Endothelial cell of umbilical vein (primary cell): ENCODE results near the gene MS4A1. TPM values are rescaled to one million over a fixed set of nuclear protein-coding genes. Genes with fewer than 3 reads are reported as not detected.

Experiments used
- BruUV-seq: library from RNA; stranded (reverse); fragments of 400-500 nt; replicated peaks from 2 replicates; lab custom pipeline; 2021; lab: Mats Ljungman, UMichigan
- CTCF ChIA-PET: fragments of 300-600, 350-600 bp; sonication (Branson Sonifier 250); formaldehyde crosslinking; loops from one replicate; lab custom pipeline; 2021; ENCODE audit warnings: antibody characterized with exemption, inconsistent platforms; lab: Charles Lee
- POLR2A ChIA-PET: fragments of 300-600, 350-600 bp; sonication (Branson Sonifier 250); formaldehyde crosslinking; loops from one replicate; lab custom pipeline; 2021; ENCODE audit warnings: antibody characterized with exemption, inconsistent platforms; lab: Charles Lee
- DNase-seq: peaks from one replicate; pipeline ENCODE4 v3.0.0-alpha.2; 2011; ENCODE audit warnings: low read depth, low spot score
- FAIRE-seq: peaks from 2 replicates; lab custom pipeline; 2011; peaks lifted over from hg19 to GRCh38; lab: Jason Lieb, UNC
- H2AFZ ChIP-seq: 2 replicates; pipeline ENCODE4 v1.6.0; 2012; ENCODE audit warnings: low read depth, low read length, control low read depth, inconsistent platforms
- H3K27ac ChIP-seq: 2 replicates; pipeline ENCODE4 v1.5.1; 2011; ENCODE audit warnings: low read depth, mild to moderate bottlenecking, control low read depth, low read length, moderate library complexity; ENCODE audit not compliant: insufficient read depth
- H3K27me3 ChIP-seq, 2 experiments: 2 replicates each; pipeline versions ENCODE4 v1.6.0 to v1.6.1; 2011; ENCODE audit warnings: low read length in 2 of 2, mixed read lengths in 1 of 2; ENCODE audit not compliant: control insufficient read depth in 2 of 2, insufficient read depth in 2 of 2
- H3K36me3 ChIP-seq, 2 experiments: 2 replicates in 1 of 2; 3 replicates in 1 of 2; pipeline ENCODE4 v1.5.1; 2011; ENCODE audit warnings: low read length in 2 of 2, mild to moderate bottlenecking in 1 of 2, moderate library complexity in 1 of 2; ENCODE audit not compliant: control insufficient read depth in 2 of 2, insufficient read depth in 2 of 2; ENCODE audit errors: extremely low read depth in 1 of 2
- H3K4me1 ChIP-seq: 3 replicates; pipeline ENCODE4 v1.5.1; 2011; ENCODE audit warnings: mild to moderate bottlenecking, low read length; ENCODE audit not compliant: control insufficient read depth, insufficient read depth; ENCODE audit errors: extremely low read depth
- H3K4me2 ChIP-seq: 2 replicates; pipeline ENCODE4 v1.6.1; 2011; ENCODE audit warnings: low read length, control low read depth, mixed read lengths; ENCODE audit not compliant: insufficient read depth
- H3K4me3 ChIP-seq, 3 experiments: fragments of 200-600 bp in 1 of 3; sonication (generic), shearing (Covaris generic) in 1 of 3; replicated peaks in 1 of 3; 2 replicates each; pipeline ENCODE4 v1.5.1; 2011 to 2016; ENCODE audit warnings: control low read depth in 3 of 3, low read length in 3 of 3, mild to moderate bottlenecking in 2 of 3, inconsistent platforms in 1 of 3, low read depth in 1 of 3, moderate library complexity in 1 of 3; ENCODE audit not compliant: insufficient read depth in 1 of 3
- H3K79me2 ChIP-seq: 2 replicates; pipeline ENCODE4 v1.6.0; 2012; ENCODE audit warnings: low read length, inconsistent platforms; ENCODE audit not compliant: control insufficient read depth, insufficient read depth
- H3K9ac ChIP-seq: replicated peaks from 2 replicates; pipeline ENCODE3; 2011; ENCODE audit warnings: low read length, control low read depth; ENCODE audit not compliant: insufficient read depth; ENCODE audit errors: extremely low read depth
- H3K9me1 ChIP-seq: replicated peaks from 3 replicates; pipeline ENCODE4 v1.6.0; 2011; ENCODE audit warnings: mild to moderate bottlenecking, low read length; ENCODE audit not compliant: control insufficient read depth, insufficient read depth; ENCODE audit errors: extremely low read depth
- H3K9me3 ChIP-seq: replicated peaks from 2 replicates; pipeline ENCODE4 v1.5.1; 2012; ENCODE audit warnings: low read length, inconsistent platforms; ENCODE audit not compliant: control insufficient read depth, insufficient read depth
- H4K20me1 ChIP-seq: replicated peaks from 2 replicates; pipeline ENCODE3; 2011; ENCODE audit warnings: mild to moderate bottlenecking, low read length; ENCODE audit not compliant: control insufficient read depth, insufficient read depth; ENCODE audit errors: extremely low read depth
- CTCF ChIP-seq, 2 donors: IDR thresholded peaks; 1 replicate in 1 of 2; 2 replicates in 1 of 2; pipeline ENCODE4 v1.5.1; 2011; ENCODE audit warnings: low read length in 2 of 2, mild to moderate bottlenecking in 2 of 2, moderate library complexity in 2 of 2, control low read depth in 1 of 2, inconsistent platforms in 1 of 2, low read depth in 1 of 2; ENCODE audit not compliant: insufficient read depth in 1 of 2; ENCODE audit errors: extremely low read depth in 1 of 2
- EZH2 ChIP-seq: IDR thresholded peaks from 2 replicates; pipeline ENCODE4 v1.6.1; 2012; ENCODE audit warnings: borderline replicate concordance, low read depth, mild to moderate bottlenecking, moderate library complexity, low read length, inconsistent platforms; ENCODE audit not compliant: severe bottlenecking
- FOS ChIP-seq: IDR thresholded peaks from 2 replicates; pipeline ENCODE4 v1.6.1; 2011; ENCODE audit warnings: mild to moderate bottlenecking, low read length, moderate library complexity, borderline replicate concordance; ENCODE audit not compliant: insufficient read depth
- GATA2 ChIP-seq: IDR thresholded peaks from 2 replicates; pipeline ENCODE4 v1.7.0; 2011; ENCODE audit warnings: low read depth, mild to moderate bottlenecking, moderate library complexity, mixed read lengths, low read length; ENCODE audit not compliant: insufficient read length, insufficient read depth
- JUN ChIP-seq: IDR thresholded peaks from 2 replicates; pipeline ENCODE4 v1.6.1; 2011; ENCODE audit warnings: borderline replicate concordance, low read depth; ENCODE audit not compliant: insufficient read length, insufficient read depth
- MAX ChIP-seq: IDR thresholded peaks from 2 replicates; pipeline ENCODE4 v1.6.1; 2011; ENCODE audit not compliant: insufficient read depth, insufficient read length
- MYC ChIP-seq: IDR thresholded peaks from one replicate; pipeline ENCODE4 v1.6.1; 2011; ENCODE audit warnings: mild to moderate bottlenecking, low read depth, low read length
- POLR2A ChIP-seq: IDR thresholded peaks from 2 replicates; pipeline ENCODE4 v1.6.1; 2012; ENCODE audit warnings: low read depth, mild to moderate bottlenecking, control low read depth, low read length
- POLR2AphosphoS5 ChIP-seq: IDR thresholded peaks from 2 replicates; pipeline ENCODE4 v1.6.1; 2012; ENCODE audit warnings: low read depth, mild to moderate bottlenecking, control low read depth, low read length, moderate library complexity; ENCODE audit not compliant: insufficient read depth
- dilution Hi-C: fragments of 300-500 bp; cut with MboI; formaldehyde crosslinking; loops from one replicate; pipeline ENCODE4 v1.15.0; 2019; ENCODE audit warnings: low sequenced_read_pairs; ENCODE audit not compliant: extremely low pct_ligation_motif_present
- intact Hi-C: fragments of 100-400 bp; cut with micrococcal nuclease; formaldehyde crosslinking; loops from one replicate; pipeline ENCODE4 v1.10.0; 2022
- polyA plus RNA-seq, 4 experiments: library from polyadenylated mRNA; depleted of rRNA in 3 of 4; stranded (reverse) in 3 of 4; unstranded in 1 of 4; fragments of >200 nt; gene quantifications; 2 replicates each; pipeline versions ENCODE4 v1.2.1 to v1.2.3, GENCODE V29; 2011 to 2012; ENCODE audit warnings: missing spikeins in 1 of 4
- total RNA-seq: library from RNA; stranded (reverse); gene quantifications from 2 replicates; pipeline ENCODE4 v1.2.3, GENCODE V29; 2021

The MS4A1 gene
- total and polyA plus RNA-seq, 2 donors (not counting 3 experiments of a cell fraction or from before 2014, with no cell fraction given) = not detected

GRCh38 chr11:60433401-60433800, 22.2 kb upstream of the MS4A1 start:
- H3K9me1 ChIP-seq = no peaks in the 10 kb centered on the region
- DNase-seq (no peak), FAIRE-seq (no peak)
- intact Hi-C loops (no loop called here), dilution Hi-C loops (no loop called here)
- ChIA-PET POLR2A (no interaction called here), CTCF (no interaction called here)
- H3K4me3 ChIP-seq = no peak overlapping the region
- TF ChIP-seq EZH2 = no peak
- TF ChIP-seq JUN = no peak
- TF ChIP-seq MYC = no peak
- TF ChIP-seq POLR2A = no peak
- TF ChIP-seq CTCF (IDR thresholded peaks at IDR 0.05; ENCODE audit: extremely low read depth in 1 of 2, insufficient read depth in 1 of 2, low read depth in 1 of 2, low read length in 2 of 2) = no peak
- no peak for TF ChIP-seq FOS
- no peak for TF ChIP-seq POLR2AphosphoS5
- TF ChIP-seq MAX = no peak
- TF ChIP-seq GATA2 = no peak
- no TSS peak for BruUV-seq
- no peaks in the 10 kb centered on the region for H3K4me1 ChIP-seq
- H3K79me2 ChIP-seq = no peaks in the 10 kb centered on the region
- H2AFZ ChIP-seq = no peak overlapping the region
- H3K27me3 ChIP-seq = no peaks in the 10 kb centered on the region
- H3K9ac ChIP-seq = no peak overlapping the region
- no peaks in the 10 kb centered on the region for H3K36me3 ChIP-seq
- H3K9me3 ChIP-seq = no peaks in the 10 kb centered on the region
- no peak overlapping the region for H3K4me2 ChIP-seq
- no peak overlapping the region for H3K27ac ChIP-seq
- no peaks in the 10 kb centered on the region for H4K20me1 ChIP-seq
